Neural cell (in vitro differentiated cells): ENCODE measurements around the gene CSRNP3. TPM values are rescaled to one million over a fixed set of nuclear protein-coding genes. Genes with fewer than 3 reads are reported as not detected.

ENCODE experiments used
- H2AFZ ChIP-seq: fragments of 200-600, 300-800 bp; sonication (generic), shearing (Covaris generic); 2 replicates; pipeline ENCODE4 v1.6.0; 2014; ENCODE audit warnings: low read depth, mild to moderate bottlenecking, antibody characterized with exemption, low read length, moderate library complexity
- H3F3A ChIP-seq: fragments of 200-600 bp; shearing (Covaris generic); 2 replicates; pipeline ENCODE4 v1.6.1; 2016; ENCODE audit warnings: mild to moderate bottlenecking, moderate library complexity, mixed read lengths, antibody characterized with exemption, low read length; ENCODE audit not compliant: insufficient read depth, poor library complexity, severe bottlenecking
- H3K27ac ChIP-seq: fragments of 200-600, 300-800 bp; sonication (generic), shearing (Covaris generic); 2 replicates; pipeline ENCODE4 v1.5.1; 2014; ENCODE audit warnings: mild to moderate bottlenecking, low read length, moderate library complexity
- H3K27me3 ChIP-seq: fragments of 300-800, 200-600 bp; sonication (generic), shearing (Covaris generic); 2 replicates; pipeline ENCODE4 v1.6.0; 2014; ENCODE audit warnings: mild to moderate bottlenecking, low read depth, low read length, moderate library complexity; ENCODE audit not compliant: insufficient read depth
- H3K36me3 ChIP-seq: fragments of 300-800, 200-600 bp; sonication (generic), shearing (Covaris generic); 2 replicates; pipeline ENCODE4 v1.5.1; 2014; ENCODE audit warnings: mild to moderate bottlenecking, antibody characterized with exemption, low read length, moderate library complexity; ENCODE audit not compliant: insufficient read depth
- H3K4me2 ChIP-seq: fragments of 300-800, 200-600 bp; sonication (generic), shearing (Covaris generic); 2 replicates; pipeline ENCODE4 v1.6.0; 2014; ENCODE audit warnings: mild to moderate bottlenecking, low read length
- H3K4me3 ChIP-seq: fragments of 300-800, 200-600 bp; sonication (generic), shearing (Covaris generic); 2 replicates; pipeline ENCODE4 v1.5.1; 2014; ENCODE audit warnings: mild to moderate bottlenecking, low read length, moderate library complexity
- H3K79me2 ChIP-seq: fragments of 200-600 bp; shearing (Covaris generic); replicated peaks from 2 replicates; pipeline ENCODE4 v1.6.0; 2014; ENCODE audit warnings: mild to moderate bottlenecking, low read length, moderate library complexity; ENCODE audit not compliant: insufficient read depth
- H3K9ac ChIP-seq: fragments of 300-800, 200-600 bp; sonication (generic), shearing (Covaris generic); 2 replicates; pipeline ENCODE4 v1.6.1; 2016; ENCODE audit warnings: mild to moderate bottlenecking, low read length, mixed read lengths
- H3K9me2 ChIP-seq: fragments of 200-600 bp; shearing (Covaris generic); 2 replicates; pipeline ENCODE4 v1.6.1; 2016; ENCODE audit warnings: mild to moderate bottlenecking, low read length, mixed read lengths; ENCODE audit not compliant: insufficient read depth
- H3K9me3 ChIP-seq: fragments of 200-600, 300-800 bp; sonication (generic), shearing (Covaris generic); 2 replicates; pipeline ENCODE4 v1.6.1; 2016; ENCODE audit warnings: mild to moderate bottlenecking, mixed run types, low read length, moderate library complexity, mixed read lengths
- H4K20me1 ChIP-seq: fragments of 200-600 bp; shearing (Covaris generic); 2 replicates; pipeline ENCODE4 v1.6.1; 2016; ENCODE audit warnings: mild to moderate bottlenecking, mixed run types; ENCODE audit not compliant: insufficient read depth
- CTCF ChIP-seq: fragments of 450-650 bp; IDR thresholded peaks from 2 replicates; pipeline ENCODE4 v1.5.1; 2014; ENCODE audit warnings: antibody characterized with exemption, mild to moderate bottlenecking, moderate library complexity; ENCODE audit not compliant: poor library complexity, severe bottlenecking
- EP300 ChIP-seq: fragments of 450-650 bp; conservative IDR thresholded peaks from 2 replicates; pipeline ENCODE4 v1.6.1; 2014; ENCODE audit warnings: antibody characterized with exemption, mild to moderate bottlenecking, moderate library complexity; ENCODE audit not compliant: poor library complexity, severe bottlenecking
- EZH2 ChIP-seq: fragments of 200-600, 300-800 bp; shearing (Covaris generic), sonication (generic); IDR thresholded peaks from 2 replicates; pipeline ENCODE4 v1.6.1; 2014; ENCODE audit warnings: antibody characterized with exemption, low read length, borderline replicate concordance, mild to moderate bottlenecking; ENCODE audit not compliant: insufficient read depth, poor library complexity, severe bottlenecking
- MXI1 ChIP-seq: fragments of 450-650 bp; conservative IDR thresholded peaks from 2 replicates; pipeline ENCODE4 v1.6.1; 2014; ENCODE audit warnings: antibody characterized with exemption, mild to moderate bottlenecking; ENCODE audit not compliant: poor library complexity, severe bottlenecking
- POLR2AphosphoS5 ChIP-seq: IDR thresholded peaks from 2 replicates; pipeline ENCODE4 v1.6.1; 2012
- RAD21 ChIP-seq: fragments of 450-650 bp; conservative IDR thresholded peaks from 2 replicates; pipeline ENCODE4 v1.6.1; 2014; ENCODE audit warnings: antibody characterized with exemption, mild to moderate bottlenecking, moderate library complexity
- REST ChIP-seq: IDR thresholded peaks from 2 replicates; pipeline ENCODE4 v1.6.1; 2012; ENCODE audit warnings: borderline replicate concordance
- SMC3 ChIP-seq: fragments of 450-650 bp; conservative IDR thresholded peaks from 2 replicates; pipeline ENCODE4 v1.6.1; 2014; ENCODE audit warnings: antibody characterized with exemption, mild to moderate bottlenecking, moderate library complexity; ENCODE audit not compliant: poor library complexity
- TAF1 ChIP-seq: IDR thresholded peaks from 2 replicates; pipeline ENCODE4 v1.6.1; 2012; ENCODE audit warnings: low read depth
- polyA plus RNA-seq: library from polyadenylated mRNA; depleted of rRNA; stranded (reverse); fragments of >200 nt; gene quantifications from 2 replicates; pipeline ENCODE4 v1.2.3, GENCODE V29; 2014

CSRNP3 gene
- polyA plus RNA-seq, 1 donor from 2014 or later, result 66.6 TPM

GRCh38 chr2:165582409-165582808, 112.9 kb downstream of the CSRNP3 start:
- H3K4me2 ChIP-seq, result no peak overlapping the region

GRCh38 chr2:165582863-165583506, 113.5 kb downstream of the CSRNP3 start:
- H3K9ac ChIP-seq, result no peak overlapping the region
- H3K4me2 ChIP-seq, result no peak overlapping the region
- no peak overlapping the region for H3K4me3 ChIP-seq
- no peaks in the 10 kb centered on the region for H3K9me2 ChIP-seq
- H3K27ac ChIP-seq, result no peak overlapping the region
- no peaks in the 10 kb centered on the region for H4K20me1 ChIP-seq
- H3F3A ChIP-seq, result peaks cover 3% of the 10 kb centered on the region
- H2AFZ ChIP-seq, result no peak overlapping the region
- peaks cover 5% of the 10 kb centered on the region for H3K36me3 ChIP-seq
- no peak for TF ChIP-seq EP300
- no peak for TF ChIP-seq POLR2AphosphoS5
- TF ChIP-seq TAF1, result no peak
- TF ChIP-seq RAD21, result no peak
- TF ChIP-seq SMC3, result no peak
- TF ChIP-seq EZH2, result no peak
- no peak for TF ChIP-seq MXI1
- no peak for TF ChIP-seq REST
- TF ChIP-seq CTCF, result no peak
- peaks cover 92% of the 10 kb centered on the region for H3K79me2 ChIP-seq
- H3K9me3 ChIP-seq, result no peaks in the 10 kb centered on the region
- no peaks in the 10 kb centered on the region for H3K27me3 ChIP-seq

More at GRCh38 chr2:165582409-165582808, 112.9 kb downstream of the CSRNP3 start:
- Histone ChIP-seq H3K9me2 (no peaks in the 10 kb centered on the region), H3K4me3 (no peak overlapping the region), H3K9me3 (no peaks in the 10 kb centered on the region), H4K20me1 (no peaks in the 10 kb centered on the region), H3K36me3 (peaks cover 5% of the 10 kb centered on the region), H3K27ac (no peak overlapping the region), H3F3A (peaks cover 3% of the 10 kb centered on the region), H3K79me2 (peaks cover 92% of the 10 kb centered on the region), H3K27me3 (no peaks in the 10 kb centered on the region), H3K9ac (no peak overlapping the region), H2AFZ (no peak overlapping the region)
- TF ChIP-seq EZH2, result no peak
- TF ChIP-seq POLR2AphosphoS5, result no peak
- no peak for TF ChIP-seq CTCF
- TF ChIP-seq SMC3, result no peak
- TF ChIP-seq TAF1, result no peak
